GM12878 (cell line): ENCODE data around the gene FETUB. TPM values are rescaled to one million over a fixed set of nuclear protein-coding genes. Genes with fewer than 3 reads are reported as not detected.

Source experiments
- ATAC-seq: fragments of 200-7000 bp; cut with Tn5 transposase; 3 replicates; pipeline ENCODE4 v1.9.1; 2020; ENCODE audit warnings: mild to moderate bottlenecking, moderate library complexity
- BruUV-seq: library from RNA; stranded (reverse); fragments of 400-500 nt; replicated peaks from 2 replicates; lab custom pipeline; 2021; lab: Mats Ljungman, UMichigan
- CTCF ChIA-PET: fragments of 300-600 bp; sonication (Branson Sonifier 250); formaldehyde crosslinking; extraction: SDS; loops from one replicate; lab custom pipeline; 2021; ENCODE audit warnings: inconsistent platforms; lab: Yijun Ruan, JAX
- POLR2A ChIA-PET: fragments of 350-600 bp; formaldehyde crosslinking; extraction: SDS; loops from one replicate; lab custom pipeline; 2021; ENCODE audit warnings: inconsistent platforms; lab: Charles Lee
- RAD21 ChIA-PET: fragments of 300-600 bp; sonication (Branson Sonifier 250); formaldehyde crosslinking; loops from one replicate; lab custom pipeline; 2023; ENCODE audit warnings: antibody characterized with exemption; ENCODE audit not compliant: unreplicated experiment; lab: Charles Lee
- SMC1A ChIA-PET: fragments of 300-600 bp; sonication (Branson Sonifier 250); formaldehyde crosslinking; loops from one replicate; lab custom pipeline; 2023; ENCODE audit not compliant: unreplicated experiment, uncharacterized antibody; lab: Charles Lee
- DNase-seq: peaks from one replicate; pipeline ENCODE4 v3.0.0-alpha.2; 2011; ENCODE audit warnings: low read depth, low spot score
- FAIRE-seq: peaks from 3 replicates; lab custom pipeline; 2011; peaks lifted over from hg19 to GRCh38; lab: Jason Lieb, UNC
- H2AFZ ChIP-seq: 2 replicates; pipeline ENCODE4 v1.6.0; 2011; ENCODE audit warnings: low read depth, low read length, control low read depth; ENCODE audit not compliant: control insufficient read depth
- H3K27ac ChIP-seq: 2 replicates; pipeline ENCODE4 v1.5.1; 2011; ENCODE audit warnings: control low read depth; ENCODE audit not compliant: control insufficient read depth, insufficient read depth
- H3K27me3 ChIP-seq, 2 experiments: replicated peaks in 1 of 2; 2 replicates each; pipeline versions ENCODE4 v1.6.0 to v1.6.1; 2011; ENCODE audit warnings: low read length in 1 of 2; ENCODE audit not compliant: control insufficient read depth in 2 of 2, insufficient read depth in 2 of 2
- H3K36me3 ChIP-seq, 2 experiments: 2 replicates each; pipeline ENCODE4 v1.5.1; 2011; ENCODE audit warnings: low read length in 1 of 2; ENCODE audit not compliant: control insufficient read depth in 2 of 2, insufficient read depth in 2 of 2
- H3K4me1 ChIP-seq: 2 replicates; pipeline ENCODE4 v1.6.1; 2011; ENCODE audit warnings: mild to moderate bottlenecking, low read length, moderate library complexity, mixed read lengths; ENCODE audit not compliant: control insufficient read depth, insufficient read depth
- H3K4me2 ChIP-seq: 2 replicates; pipeline ENCODE4 v1.6.0; 2011; ENCODE audit warnings: control low read depth; ENCODE audit not compliant: control insufficient read depth, insufficient read depth
- H3K4me3 ChIP-seq: fragments of 200-600 bp; sonication (generic); 2 replicates; pipeline ENCODE4 v1.5.1; 2016
- H3K79me2 ChIP-seq: 2 replicates; pipeline ENCODE4 v1.6.0; 2011; ENCODE audit warnings: low read length; ENCODE audit not compliant: control insufficient read depth, insufficient read depth
- H3K9ac ChIP-seq: 2 replicates; pipeline ENCODE4 v1.8.0; 2011; ENCODE audit warnings: low read length, control low read depth, mixed read lengths; ENCODE audit not compliant: control insufficient read depth, insufficient read depth
- H3K9me3 ChIP-seq: replicated peaks from 3 replicates; pipeline ENCODE4 v1.5.1; 2011; ENCODE audit warnings: mild to moderate bottlenecking, low read length; ENCODE audit not compliant: control insufficient read depth, insufficient read depth
- H4K20me1 ChIP-seq: 2 replicates; pipeline ENCODE4 v1.6.0; 2011; ENCODE audit not compliant: control insufficient read depth, insufficient read depth
- CBX3 ChIP-seq: fragments of 200-600 bp; sonication (generic); IDR thresholded peaks from 2 replicates; pipeline ENCODE4 v1.6.1; 2016; ENCODE audit warnings: low read depth, borderline replicate concordance
- CEBPB ChIP-seq, 2 experiments: fragments of 150-350 bp in 1 of 2; IDR thresholded peaks; 2 replicates each; pipeline ENCODE4 v1.6.1; 2012 to 2014; ENCODE audit warnings: low read depth in 2 of 2, low read length in 2 of 2, borderline replicate concordance in 1 of 2, inconsistent platforms in 1 of 2
- CHD2 ChIP-seq: IDR thresholded peaks from 2 replicates; pipeline ENCODE4 v1.6.1; 2011; ENCODE audit warnings: low read depth, low read length, improper control_type of control experiment, borderline replicate concordance
- FOXK2 ChIP-seq: fragments of 450-650 bp; IDR thresholded peaks from 2 replicates; pipeline ENCODE4 v1.6.1; 2017; ENCODE audit warnings: mild to moderate bottlenecking, moderate library complexity
- POLR2A ChIP-seq: IDR thresholded peaks from 2 replicates; pipeline ENCODE4 v1.6.1; 2011; ENCODE audit warnings: low read depth, mild to moderate bottlenecking, low read length
- RB1 ChIP-seq: fragments of 450-650 bp; formaldehyde crosslinking; IDR thresholded peaks from 2 replicates; pipeline ENCODE4 v1.6.1; 2017; ENCODE audit warnings: mild to moderate bottlenecking, borderline replicate concordance
- SIN3A ChIP-seq: IDR thresholded peaks from 2 replicates; pipeline ENCODE4 v1.6.1; 2012; ENCODE audit warnings: low read depth, low read length, improper control_type of control experiment
- WRNIP1 ChIP-seq: IDR thresholded peaks from 2 replicates; pipeline ENCODE4 v1.6.1; 2011; ENCODE audit warnings: low read depth, low read length, improper control_type of control experiment, borderline replicate concordance
- ZNF217 ChIP-seq: fragments of 450-650 bp; IDR thresholded peaks from 2 replicates; pipeline ENCODE4 v1.6.1; 2017; ENCODE audit warnings: antibody characterized with exemption, mild to moderate bottlenecking
- ZNF622 ChIP-seq: fragments of 450-650 bp; IDR thresholded peaks from 2 replicates; pipeline ENCODE4 v1.6.1; 2017; ENCODE audit warnings: mild to moderate bottlenecking, inconsistent platforms
- WGBS: methylation state at CpG from one replicate; pipeline ENCODE4 v1.1.6; 2016; ENCODE audit warnings: low lambda C conversion rate; ENCODE audit not compliant: insufficient replicate concordance, insufficient coverage; ENCODE audit errors: missing lambda C conversion rate; 5-methylcytosine and 5-hydroxymethylcytosine counted together
- in situ Hi-C: fragments of 300-500 bp; cut with MboI; formaldehyde crosslinking; loops from 9 replicates; pipeline ENCODE4 v1.14.3; 2018; ENCODE audit warnings: mixed read lengths
- intact Hi-C: fragments of 100-400 bp; cut with micrococcal nuclease; formaldehyde crosslinking; loops from one replicate; pipeline ENCODE4 v1.14.2; 2022; ENCODE audit not compliant: unreplicated experiment
- polyA plus RNA-seq, 11 experiments: library from polyadenylated mRNA; depleted of rRNA in 4 of 11; unstranded in 6 of 11; stranded (reverse) in 5 of 11; fragments of >200 nt; fragmentation: Nextera tagmentation in 4 of 11; fragmentation: Illumina TruSeq in 1 of 11; extraction: Ambion mirVana in 4 of 11; extraction: Trizol in 1 of 11; gene quantifications; 1 replicate in 1 of 11; 2 replicates in 10 of 11; pipeline versions ENCODE4 v1.2.1 to v1.2.3, GENCODE V29; 2011 to 2016; ENCODE audit warnings: inconsistent platforms in 2 of 11, missing spikeins in 2 of 11, low read depth in 1 of 11
- total RNA-seq, 4 experiments: library from RNA; depleted of rRNA in 3 of 4; stranded (reverse); fragments of >200 nt in 3 of 4; fragmentation: Illumina TruSeq in 1 of 4; extraction: Trizol in 1 of 4; gene quantifications; 2 replicates each; pipeline versions ENCODE4 v1.2.1 to v1.2.3, GENCODE V29; 2013 to 2021
- TF ChIP-seq, protein P1 (sequence below): fragments of 150-350 bp; IDR thresholded peaks from 2 replicates; pipeline ENCODE4 v1.6.1; 2016; ENCODE audit warnings: low read depth, low read length
- TF ChIP-seq, protein P2 (sequence below): fragments of 450-650 bp; IDR thresholded peaks from 2 replicates; pipeline ENCODE4 v1.6.1; 2017; ENCODE audit warnings: mild to moderate bottlenecking
- TF ChIP-seq, protein P3 (sequence below): fragments of 450-650 bp; IDR thresholded peaks from 2 replicates; pipeline ENCODE4 v1.6.1; 2016; ENCODE audit warnings: mild to moderate bottlenecking
- TF ChIP-seq, protein P4 (sequence below): fragments of 450-650 bp; IDR thresholded peaks from 2 replicates; pipeline ENCODE4 v1.6.1; 2017; ENCODE audit warnings: antibody characterized with exemption, mild to moderate bottlenecking, moderate library complexity

FETUB gene
- total and polyA plus RNA-seq, 10 of the 15 experiments (the other 5 are each of a cell fraction or from before 2014, with no cell fraction given) = not detected

DNA sequence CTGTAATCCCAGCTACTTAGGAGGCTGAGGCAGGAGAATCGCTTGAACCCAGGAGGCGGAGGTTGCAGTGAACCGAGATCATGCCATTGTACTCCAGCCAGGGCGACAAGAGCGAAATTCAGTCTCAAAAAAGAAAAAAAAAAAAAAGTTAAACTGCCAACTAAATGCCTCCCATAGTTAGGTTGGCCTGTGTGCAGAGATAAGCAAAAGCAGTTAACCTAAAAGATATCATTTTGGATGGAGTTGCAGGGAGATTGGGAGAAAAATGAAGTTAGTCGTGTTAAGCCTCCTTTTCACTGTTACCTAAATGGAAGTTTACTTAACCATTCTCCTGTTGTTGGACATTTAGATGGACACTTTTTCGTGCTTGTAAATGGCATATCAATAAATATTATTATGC, 11.4 kb upstream of the FETUB start:
- POLR2A ChIA-PET = no interaction called here
- H2AFZ ChIP-seq = no peak overlapping the region
- intact Hi-C loops = no loop called here
- H3K36me3 ChIP-seq = no peaks in the 10 kb centered on the region
- no peak overlapping the region for H3K27ac ChIP-seq
- H3K4me1 ChIP-seq = no peaks in the 10 kb centered on the region
- WGBS = 52% methylated on average over 7 of the region's 7 CpGs
- ATAC-seq (no peak), DNase-seq (no peak), FAIRE-seq (no peak)
- no TSS peak for BruUV-seq
- no peak overlapping the region for H3K4me2 ChIP-seq
- no peaks in the 10 kb centered on the region for H3K9me3 ChIP-seq
- H3K79me2 ChIP-seq = no peaks in the 10 kb centered on the region
- no peaks in the 10 kb centered on the region for H4K20me1 ChIP-seq
- in situ Hi-C loops = no loop called here
- RAD21 ChIA-PET = no interaction called here
- no peaks in the 10 kb centered on the region; a peak in 1 of 4 replicates for H3K27me3 ChIP-seq
- SMC1A ChIA-PET = no interaction called here
- CTCF ChIA-PET = interaction anchor here (5.6 kb wide), 1 partner anchor 13 kb away, joined by 33 read pairs; no protein-coding TSS in a partner anchor
- no peak overlapping the region for H3K9ac ChIP-seq
- no peak overlapping the region for H3K4me3 ChIP-seq
- TF ChIP-seq WRNIP1 (no peak), RB1 (no peak), CEBPB (IDR thresholded peaks at IDR 0.05; ENCODE audit: borderline replicate concordance in 1 of 2, low read depth in 2 of 2, low read length in 2 of 2) (no peak), ZNF622 (no peak), CBX3 (no peak), FOXK2 (no peak), POLR2A (no peak), ZNF217 (no peak), SIN3A (no peak), CHD2 (no peak)
- TF ChIP-seq, protein P1, sequence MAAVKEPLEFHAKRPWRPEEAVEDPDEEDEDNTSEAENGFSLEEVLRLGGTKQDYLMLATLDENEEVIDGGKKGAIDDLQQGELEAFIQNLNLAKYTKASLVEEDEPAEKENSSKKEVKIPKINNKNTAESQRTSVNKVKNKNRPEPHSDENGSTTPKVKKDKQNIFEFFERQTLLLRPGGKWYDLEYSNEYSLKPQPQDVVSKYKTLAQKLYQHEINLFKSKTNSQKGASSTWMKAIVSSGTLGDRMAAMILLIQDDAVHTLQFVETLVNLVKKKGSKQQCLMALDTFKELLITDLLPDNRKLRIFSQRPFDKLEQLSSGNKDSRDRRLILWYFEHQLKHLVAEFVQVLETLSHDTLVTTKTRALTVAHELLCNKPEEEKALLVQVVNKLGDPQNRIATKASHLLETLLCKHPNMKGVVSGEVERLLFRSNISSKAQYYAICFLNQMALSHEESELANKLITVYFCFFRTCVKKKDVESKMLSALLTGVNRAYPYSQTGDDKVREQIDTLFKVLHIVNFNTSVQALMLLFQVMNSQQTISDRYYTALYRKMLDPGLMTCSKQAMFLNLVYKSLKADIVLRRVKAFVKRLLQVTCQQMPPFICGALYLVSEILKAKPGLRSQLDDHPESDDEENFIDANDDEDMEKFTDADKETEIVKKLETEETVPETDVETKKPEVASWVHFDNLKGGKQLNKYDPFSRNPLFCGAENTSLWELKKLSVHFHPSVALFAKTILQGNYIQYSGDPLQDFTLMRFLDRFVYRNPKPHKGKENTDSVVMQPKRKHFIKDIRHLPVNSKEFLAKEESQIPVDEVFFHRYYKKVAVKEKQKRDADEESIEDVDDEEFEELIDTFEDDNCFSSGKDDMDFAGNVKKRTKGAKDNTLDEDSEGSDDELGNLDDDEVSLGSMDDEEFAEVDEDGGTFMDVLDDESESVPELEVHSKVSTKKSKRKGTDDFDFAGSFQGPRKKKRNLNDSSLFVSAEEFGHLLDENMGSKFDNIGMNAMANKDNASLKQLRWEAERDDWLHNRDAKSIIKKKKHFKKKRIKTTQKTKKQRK = no peak
- TF ChIP-seq, protein P2, sequence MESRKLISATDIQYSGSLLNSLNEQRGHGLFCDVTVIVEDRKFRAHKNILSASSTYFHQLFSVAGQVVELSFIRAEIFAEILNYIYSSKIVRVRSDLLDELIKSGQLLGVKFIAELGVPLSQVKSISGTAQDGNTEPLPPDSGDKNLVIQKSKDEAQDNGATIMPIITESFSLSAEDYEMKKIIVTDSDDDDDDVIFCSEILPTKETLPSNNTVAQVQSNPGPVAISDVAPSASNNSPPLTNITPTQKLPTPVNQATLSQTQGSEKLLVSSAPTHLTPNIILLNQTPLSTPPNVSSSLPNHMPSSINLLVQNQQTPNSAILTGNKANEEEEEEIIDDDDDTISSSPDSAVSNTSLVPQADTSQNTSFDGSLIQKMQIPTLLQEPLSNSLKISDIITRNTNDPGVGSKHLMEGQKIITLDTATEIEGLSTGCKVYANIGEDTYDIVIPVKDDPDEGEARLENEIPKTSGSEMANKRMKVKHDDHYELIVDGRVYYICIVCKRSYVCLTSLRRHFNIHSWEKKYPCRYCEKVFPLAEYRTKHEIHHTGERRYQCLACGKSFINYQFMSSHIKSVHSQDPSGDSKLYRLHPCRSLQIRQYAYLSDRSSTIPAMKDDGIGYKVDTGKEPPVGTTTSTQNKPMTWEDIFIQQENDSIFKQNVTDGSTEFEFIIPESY = no peak
- TF ChIP-seq, protein P3, sequence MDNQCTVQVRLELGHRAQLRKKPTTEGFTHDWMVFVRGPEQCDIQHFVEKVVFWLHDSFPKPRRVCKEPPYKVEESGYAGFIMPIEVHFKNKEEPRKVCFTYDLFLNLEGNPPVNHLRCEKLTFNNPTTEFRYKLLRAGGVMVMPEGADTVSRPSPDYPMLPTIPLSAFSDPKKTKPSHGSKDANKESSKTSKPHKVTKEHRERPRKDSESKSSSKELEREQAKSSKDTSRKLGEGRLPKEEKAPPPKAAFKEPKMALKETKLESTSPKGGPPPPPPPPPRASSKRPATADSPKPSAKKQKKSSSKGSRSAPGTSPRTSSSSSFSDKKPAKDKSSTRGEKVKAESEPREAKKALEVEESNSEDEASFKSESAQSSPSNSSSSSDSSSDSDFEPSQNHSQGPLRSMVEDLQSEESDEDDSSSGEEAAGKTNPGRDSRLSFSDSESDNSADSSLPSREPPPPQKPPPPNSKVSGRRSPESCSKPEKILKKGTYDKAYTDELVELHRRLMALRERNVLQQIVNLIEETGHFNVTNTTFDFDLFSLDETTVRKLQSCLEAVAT = no peak
- TF ChIP-seq, protein P4, sequence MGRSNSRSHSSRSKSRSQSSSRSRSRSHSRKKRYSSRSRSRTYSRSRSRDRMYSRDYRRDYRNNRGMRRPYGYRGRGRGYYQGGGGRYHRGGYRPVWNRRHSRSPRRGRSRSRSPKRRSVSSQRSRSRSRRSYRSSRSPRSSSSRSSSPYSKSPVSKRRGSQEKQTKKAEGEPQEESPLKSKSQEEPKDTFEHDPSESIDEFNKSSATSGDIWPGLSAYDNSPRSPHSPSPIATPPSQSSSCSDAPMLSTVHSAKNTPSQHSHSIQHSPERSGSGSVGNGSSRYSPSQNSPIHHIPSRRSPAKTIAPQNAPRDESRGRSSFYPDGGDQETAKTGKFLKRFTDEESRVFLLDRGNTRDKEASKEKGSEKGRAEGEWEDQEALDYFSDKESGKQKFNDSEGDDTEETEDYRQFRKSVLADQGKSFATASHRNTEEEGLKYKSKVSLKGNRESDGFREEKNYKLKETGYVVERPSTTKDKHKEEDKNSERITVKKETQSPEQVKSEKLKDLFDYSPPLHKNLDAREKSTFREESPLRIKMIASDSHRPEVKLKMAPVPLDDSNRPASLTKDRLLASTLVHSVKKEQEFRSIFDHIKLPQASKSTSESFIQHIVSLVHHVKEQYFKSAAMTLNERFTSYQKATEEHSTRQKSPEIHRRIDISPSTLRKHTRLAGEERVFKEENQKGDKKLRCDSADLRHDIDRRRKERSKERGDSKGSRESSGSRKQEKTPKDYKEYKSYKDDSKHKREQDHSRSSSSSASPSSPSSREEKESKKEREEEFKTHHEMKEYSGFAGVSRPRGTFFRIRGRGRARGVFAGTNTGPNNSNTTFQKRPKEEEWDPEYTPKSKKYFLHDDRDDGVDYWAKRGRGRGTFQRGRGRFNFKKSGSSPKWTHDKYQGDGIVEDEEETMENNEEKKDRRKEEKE = no peak
